GM19193 (cell line): ENCODE measurements around the gene HOXB4.

Experiments used
- POLR2A ChIP-seq: IDR thresholded peaks from 4 replicates; pipeline ENCODE4 v1.6.1; 2011; ENCODE audit not compliant: insufficient read depth, insufficient read length; ENCODE audit errors: extremely low read depth

Gene HOXB4

DNA sequence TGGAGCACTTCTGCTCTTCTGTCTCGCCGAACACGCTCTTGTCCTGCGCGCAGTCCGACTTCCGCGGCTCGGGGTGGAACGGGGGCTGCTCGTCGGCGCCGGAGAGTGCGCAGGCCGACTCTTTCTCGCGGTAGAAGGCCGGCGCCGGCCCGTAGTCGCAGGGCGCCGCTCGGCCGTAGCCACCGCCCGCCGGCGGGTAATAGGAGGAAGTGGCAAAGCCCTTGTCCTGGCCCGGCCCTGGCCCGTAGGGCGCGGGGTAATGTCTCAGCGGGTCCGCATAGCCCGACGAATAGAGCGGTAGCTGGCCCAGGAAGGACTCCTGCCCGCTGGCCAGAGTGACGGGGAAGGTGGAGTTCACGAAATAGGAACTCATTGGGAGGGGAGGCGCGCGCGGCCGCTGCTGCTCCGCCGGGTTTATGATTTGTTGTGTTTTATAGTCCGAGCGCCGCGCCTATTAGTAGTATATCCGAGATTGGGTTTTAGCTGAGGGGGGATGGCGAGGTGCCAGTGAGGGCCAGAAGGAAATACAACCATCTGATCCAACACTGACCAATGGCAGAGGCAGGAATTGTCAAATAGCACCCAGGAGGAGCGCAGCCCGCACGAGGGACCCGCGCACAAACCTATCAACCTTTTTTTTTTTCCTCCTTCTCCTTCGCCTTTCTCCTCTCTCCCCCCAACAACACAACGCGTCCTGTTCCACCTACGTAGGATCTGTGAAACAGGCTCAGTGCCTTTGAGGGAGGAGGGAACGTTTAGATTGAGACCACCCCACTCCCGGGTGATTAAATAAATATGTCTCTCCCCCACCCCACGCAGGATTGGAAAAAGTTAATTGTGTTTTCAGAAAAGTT, 19.9 kb upstream of the HOXB4 start:
- TF ChIP-seq POLR2A, result no peak

DNA sequence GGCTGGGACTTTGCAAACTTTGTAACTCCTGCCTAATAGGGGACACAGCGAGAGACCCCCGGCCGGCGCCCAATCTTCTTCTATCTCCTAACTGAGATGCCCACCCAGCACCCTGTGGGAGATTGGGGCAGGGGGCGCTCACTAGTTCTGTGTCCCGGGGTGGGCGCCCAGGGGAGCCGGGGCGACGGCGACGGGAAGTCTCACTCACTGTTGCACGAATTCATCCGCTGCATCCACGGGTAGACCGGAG, 19.3 kb upstream of the HOXB4 start:
- no peak for TF ChIP-seq POLR2A

DNA sequence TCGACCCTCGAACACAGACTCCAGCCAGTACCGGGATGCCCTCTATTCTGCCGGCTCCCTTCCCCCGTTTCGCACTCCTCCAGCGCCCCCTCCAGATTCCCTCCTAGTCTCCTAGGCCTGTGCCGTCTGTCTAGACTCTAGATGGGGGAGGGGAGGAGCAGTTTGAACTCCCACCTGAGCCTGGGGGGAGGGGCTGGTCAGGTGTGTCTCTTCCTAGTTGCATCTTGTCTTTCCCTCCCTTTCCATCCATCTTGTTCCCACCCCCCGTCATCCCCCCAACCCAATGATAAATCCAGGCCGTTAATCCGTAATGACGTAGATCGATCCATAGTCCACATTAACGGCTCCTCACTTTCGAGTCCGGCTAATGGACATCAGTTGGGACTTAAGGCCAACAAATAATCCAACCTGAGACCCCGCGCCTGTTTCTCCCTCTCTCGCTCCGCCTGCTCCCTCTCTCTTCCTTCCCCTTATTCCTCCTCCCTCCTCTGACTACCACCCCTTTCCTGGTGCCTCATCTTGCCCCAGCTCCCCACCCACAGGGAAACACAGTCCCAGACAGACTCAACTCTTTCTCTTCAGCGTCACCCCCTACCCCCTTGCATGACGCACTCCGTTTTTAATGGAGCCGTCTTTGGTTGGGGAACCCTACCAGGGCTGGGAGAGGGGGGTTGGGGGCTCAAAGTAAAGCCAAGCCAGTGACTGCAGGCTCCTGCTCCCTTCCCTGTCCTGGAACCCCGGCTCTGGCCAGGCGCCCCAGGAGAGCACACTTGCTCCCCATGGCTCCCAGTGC, 18.8 kb upstream of the HOXB4 start:
- no peak for TF ChIP-seq POLR2A

DNA sequence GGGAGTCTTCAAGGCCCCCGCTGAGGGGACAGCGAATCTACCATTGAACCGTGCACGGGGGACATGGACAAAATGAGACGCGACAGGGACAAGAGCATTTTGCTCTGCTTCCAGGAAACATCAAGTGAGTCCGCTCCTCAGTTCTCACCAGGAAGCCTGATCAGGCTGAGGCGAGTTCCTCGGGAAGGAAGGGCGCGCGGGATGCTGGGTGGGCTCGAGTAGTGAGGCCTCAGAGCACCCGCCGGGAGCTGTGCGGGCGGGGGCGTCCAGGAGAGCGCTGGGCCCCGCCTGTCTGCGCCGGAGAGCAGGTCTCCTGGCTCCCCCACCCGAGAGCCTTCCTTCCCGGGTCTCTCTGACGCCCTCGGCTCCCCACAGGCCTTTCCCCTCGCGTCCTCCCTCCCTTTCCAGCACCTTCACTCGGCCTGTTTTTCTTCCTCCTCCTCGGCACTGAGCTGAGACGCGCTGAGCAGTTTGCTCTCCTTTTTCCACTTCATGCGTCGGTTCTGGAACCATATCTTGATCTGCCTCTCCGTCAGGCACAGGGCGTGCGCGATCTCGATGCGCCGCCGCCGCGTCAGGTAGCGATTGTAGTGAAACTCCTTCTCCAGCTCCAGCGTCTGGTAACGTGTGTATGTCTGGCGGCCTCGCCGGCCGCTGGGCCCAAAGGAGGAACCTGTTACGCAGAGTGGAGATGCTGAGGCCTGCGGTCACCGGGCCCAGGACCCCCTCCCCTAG, 18.0 kb upstream of the HOXB4 start:
- TF ChIP-seq POLR2A, result no peak

DNA sequence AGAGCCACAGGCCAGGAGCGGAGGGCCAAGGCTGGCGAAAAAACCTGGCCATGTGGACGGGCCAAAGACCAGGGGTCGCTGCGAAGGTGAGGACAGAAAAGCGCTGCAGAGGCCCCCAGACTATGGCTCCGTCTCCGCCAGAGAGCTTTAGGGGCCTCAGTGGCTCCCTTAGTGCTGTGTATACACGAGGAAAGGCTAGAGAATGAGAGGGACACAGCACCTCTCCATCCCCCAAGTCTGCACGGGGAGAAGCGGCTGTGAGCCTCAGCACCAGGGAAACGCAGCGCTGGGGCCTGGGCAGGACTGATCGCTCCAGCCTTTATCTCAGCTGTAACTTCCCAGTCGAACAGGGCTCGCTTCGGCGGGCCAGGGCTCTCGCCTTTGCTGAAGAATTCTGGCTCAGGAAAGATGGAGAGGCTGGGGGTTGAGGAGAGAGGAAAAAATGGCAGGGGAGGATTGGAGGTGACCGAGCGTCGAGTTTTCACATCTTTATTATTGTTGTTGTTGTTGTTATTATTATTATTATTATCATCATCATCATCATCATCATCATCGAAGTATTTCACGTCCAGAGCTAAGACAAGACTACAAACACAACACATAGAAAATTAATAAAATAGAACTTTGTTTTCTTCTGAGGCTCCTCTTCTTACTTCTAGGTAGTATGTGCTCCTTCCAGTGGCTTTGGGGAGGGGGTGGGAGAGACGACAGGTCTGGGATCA, 17.3 kb upstream of the HOXB4 start:
- TF ChIP-seq POLR2A, result no peak

DNA sequence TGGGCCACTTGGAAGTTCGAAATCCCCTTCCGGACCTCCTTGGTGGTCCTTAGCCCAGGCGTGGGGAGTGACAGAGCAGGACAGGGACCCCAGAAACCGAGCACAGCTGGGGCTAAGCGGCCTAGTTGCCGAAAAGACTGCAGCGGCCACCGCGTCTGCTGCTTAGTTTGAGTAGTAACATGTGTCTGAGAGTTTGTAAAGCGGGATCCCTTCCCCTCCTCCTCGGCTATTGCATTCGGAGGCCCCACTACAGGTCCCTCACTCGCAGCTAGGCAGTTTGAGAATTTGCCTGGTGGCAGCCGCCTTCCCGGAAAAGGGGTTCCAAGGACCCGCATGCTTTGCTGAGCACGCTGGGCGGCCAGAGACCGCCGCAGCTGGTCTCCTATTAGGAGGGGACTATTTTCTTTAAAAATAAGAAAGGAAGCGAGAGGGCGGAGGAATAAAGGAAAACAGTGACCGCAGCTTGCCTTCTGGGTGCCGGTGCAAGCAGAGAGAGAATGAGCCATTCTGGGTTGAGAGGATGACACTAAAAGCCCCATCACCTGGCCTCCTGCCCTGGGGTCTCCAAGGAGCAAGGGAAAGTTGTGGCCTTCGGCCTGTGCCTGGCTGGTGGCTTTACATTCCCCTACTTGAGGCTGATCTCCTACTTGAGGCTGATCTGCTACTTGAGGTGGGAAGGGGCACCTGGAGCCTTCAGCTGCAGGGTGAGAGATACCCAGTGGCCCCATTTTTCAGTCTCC, 16.6 kb upstream of the HOXB4 start:
- no peak for TF ChIP-seq POLR2A

DNA sequence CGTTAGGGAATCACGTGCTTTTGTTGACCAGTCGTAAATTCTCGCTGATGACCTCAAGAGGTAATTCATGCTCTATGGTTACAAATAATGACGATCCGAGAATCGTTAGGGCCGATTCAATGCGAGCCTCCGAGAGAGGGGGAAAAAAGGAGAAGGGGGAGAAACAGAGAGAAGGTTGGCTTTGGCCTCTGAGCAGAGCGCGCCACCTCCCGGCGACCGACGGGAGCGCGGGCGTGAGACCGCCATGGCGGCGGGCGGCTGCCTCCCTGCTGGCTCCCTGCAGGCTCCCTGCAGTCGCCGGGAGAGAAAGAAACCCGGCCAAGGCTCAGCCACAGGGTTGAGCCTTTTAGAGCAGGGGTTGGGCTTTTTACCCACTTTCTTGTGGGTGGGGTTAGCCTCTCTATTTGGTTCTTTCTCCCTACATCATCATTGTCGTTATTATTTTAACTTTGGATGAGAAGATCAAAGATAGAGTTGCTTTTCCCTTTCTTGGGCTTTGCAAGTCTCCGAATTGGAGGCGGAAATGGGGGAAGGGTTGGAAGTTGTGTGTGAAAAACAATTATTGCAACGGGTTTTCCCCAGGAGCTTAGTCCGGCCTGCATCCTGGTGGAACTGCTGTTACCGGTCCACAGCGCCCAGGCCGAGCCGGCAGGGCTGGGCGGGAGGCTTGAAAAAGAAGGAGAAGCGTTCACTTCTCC, 15.8 kb upstream of the HOXB4 start:
- TF ChIP-seq POLR2A, result no peak

DNA sequence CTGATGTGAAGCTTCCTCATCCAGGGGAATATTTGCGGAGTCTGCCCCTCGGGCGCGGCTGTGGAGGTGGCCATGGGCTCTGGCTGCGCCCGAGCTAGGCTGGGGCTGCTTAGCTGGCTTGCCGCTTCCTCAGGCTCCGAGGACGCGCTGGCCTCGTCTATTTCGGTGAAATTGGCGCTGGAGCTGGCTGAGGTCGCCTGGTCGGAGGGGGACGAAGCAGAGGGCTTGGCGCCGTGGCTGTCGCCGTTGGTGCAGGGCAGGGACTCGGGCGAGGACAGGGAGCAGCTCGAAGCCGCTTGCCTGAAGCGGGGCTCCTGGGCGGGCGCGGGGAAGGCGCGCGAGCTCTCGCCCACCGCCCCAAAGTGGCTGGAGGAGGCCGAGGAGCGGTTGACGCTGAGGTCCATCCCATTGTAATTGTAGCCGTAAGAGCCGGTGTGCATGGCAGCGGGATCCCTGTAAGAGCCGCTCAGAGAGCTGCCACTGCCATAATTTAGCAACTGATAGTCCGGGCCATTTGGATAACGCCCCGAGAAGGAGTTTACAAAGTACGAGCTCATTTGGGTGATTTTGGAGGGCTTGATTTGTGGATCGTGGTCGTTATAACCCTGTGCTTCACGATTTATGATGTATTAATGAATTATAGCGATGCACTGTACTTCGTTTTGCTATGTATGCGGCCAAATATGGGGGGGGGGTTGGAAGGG, 15.1 kb upstream of the HOXB4 start, which contains the start of gene HOXB5:
HOXB5 (minus strand) TSS at position 654 of the 704 bp plus-strand sequence; CDS start at position 557, 97 bp downstream.
- TF ChIP-seq POLR2A, result no peak

DNA sequence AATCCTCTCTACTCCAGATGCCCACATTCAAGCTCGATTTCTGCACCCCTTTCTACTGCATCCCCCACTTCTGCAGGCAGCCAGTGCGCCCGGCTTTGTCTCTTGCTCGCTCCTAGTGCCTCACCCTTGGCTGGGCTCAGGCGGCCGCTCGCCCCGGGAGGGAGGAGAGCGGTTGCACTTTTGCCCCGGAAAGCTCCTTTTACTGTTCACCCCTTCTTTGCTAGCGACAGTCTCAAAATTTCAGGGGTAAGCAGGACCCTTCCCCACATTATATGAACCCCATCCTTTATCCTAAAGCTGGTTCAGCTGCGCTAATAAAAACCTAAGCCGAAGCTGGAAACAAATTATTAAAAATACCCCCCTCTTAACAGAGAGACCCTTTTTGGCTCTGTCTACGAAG, 14.4 kb upstream of the HOXB4 start:
- TF ChIP-seq POLR2A, result no peak

DNA sequence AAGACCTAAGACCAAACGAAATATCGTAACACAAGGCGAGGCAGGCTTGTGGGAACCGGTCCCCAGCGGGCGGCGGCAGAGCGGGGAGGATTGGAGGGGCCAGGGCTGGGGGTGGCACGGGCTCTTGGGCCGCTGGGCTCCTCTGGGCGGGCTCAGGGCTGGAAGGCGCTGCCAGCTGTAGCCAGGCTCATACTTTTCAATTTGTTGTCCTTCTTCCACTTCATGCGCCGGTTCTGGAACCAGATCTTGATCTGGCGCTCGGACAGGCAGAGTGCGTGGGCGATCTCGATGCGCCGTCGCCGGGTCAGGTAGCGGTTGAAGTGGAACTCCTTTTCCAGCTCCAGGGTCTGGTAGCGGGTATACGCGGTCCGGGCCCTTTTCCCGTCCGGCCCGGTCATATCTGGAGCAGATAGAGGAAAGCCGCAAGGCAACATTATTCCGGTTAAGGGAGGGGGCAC, 13.9 kb upstream of the HOXB4 start:
- TF ChIP-seq POLR2A, result no peak

DNA sequence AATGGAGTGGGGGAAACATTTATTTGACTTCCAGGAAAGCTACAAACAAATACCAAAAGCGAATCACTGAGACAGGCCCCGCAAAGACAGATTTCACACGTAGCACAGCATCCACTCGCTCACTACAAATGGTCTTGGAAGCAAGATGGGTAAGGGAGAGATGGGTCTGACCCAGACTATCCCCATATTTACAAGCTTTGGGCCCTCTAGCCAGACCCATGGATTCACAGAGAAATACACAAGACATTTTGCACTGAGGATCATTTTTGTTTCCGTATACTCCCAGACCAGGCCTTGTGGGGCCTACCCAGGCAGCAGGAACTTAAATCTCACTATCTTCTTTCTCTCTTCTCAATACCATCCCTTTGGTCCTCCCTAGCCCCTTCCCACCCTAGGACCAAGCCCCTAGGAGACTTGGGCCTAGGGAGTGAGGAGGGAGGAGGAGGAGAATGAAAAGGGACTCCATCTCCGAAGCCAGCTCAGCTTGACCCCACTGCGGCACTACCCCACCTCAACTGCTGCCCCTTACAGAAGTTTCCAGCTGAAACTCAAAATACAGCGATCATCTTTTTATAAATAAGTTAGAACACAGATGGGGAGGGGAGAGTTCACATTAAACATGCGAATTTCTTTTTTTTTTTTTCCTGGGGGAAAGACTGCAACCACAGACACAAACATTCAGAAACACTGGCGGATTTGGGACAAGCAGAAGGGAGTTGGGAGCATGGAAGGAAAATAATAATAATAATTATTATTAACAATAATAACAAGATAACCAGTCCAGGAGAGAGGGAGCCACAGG, 13.3 kb upstream of the HOXB4 start:
- no peak for TF ChIP-seq POLR2A

DNA sequence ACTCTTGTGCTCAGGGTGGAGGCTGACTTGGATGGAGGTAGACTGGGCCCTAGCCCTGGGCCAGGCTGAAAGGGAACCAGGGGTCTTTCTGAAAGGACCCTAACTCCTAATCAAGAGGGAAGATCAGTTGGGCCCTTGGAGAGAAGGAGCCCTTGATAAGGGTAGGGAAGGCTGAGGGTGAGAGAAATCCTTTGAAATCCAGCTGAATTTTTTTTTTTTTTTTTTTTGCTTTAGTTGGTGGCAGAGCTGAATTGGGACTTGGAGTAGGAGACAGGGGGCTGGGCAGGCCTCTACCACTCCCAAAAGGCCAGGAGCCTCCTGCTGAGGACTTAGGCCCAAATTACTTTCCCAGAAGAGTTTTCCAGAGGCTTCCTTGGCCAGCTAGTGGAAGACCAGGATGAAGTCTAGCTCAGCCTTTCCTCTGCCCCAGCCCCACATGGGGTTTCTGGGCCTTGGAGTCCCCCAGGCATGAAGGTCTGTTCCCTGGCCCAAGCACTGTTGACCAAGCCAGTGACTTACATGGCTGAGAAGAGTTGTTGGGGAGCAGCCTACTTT, 12.5 kb upstream of the HOXB4 start:
- TF ChIP-seq POLR2A, result no peak
